ENCODE results near the gene SYS1. TPM values are rescaled to one million over a fixed set of nuclear protein-coding genes. Genes with fewer than 3 reads are reported as not detected.
A peak's percentile ranks its signal among the peaks of the same experiment; 100 is the strongest.

Gene SYS1
- total RNA-seq, 1 experiment from 2014 or later, result 20.5 TPM

GRCh38 chr20:45341939-45342854 lies 20.8 kb upstream of the SYS1 start:
- peak overlapping the region; percentile 91 for H3K4me2 ChIP-seq (ENCODE audit: low read length)
- H3K9ac ChIP-seq (ENCODE audit: low read length), result peak overlapping the region; percentile 80
- TF ChIP-seq YY1 (IDR thresholded peaks at IDR 0.05; ENCODE audit: extremely low read depth, insufficient replicate concordance, low read depth, low read length) (no peak), ZFX (IDR thresholded peaks at IDR 0.05) (no peak), ATF3 (IDR thresholded peaks at IDR 0.05) (no peak), RAD21 (IDR thresholded peaks at IDR 0.05; ENCODE audit: low read depth) (no peak), ZNF274 (IDR thresholded peaks at IDR 0.05; ENCODE audit: low read depth, low read length) (no peak), CBX3 (IDR thresholded peaks at IDR 0.05; ENCODE audit: low read depth) (no peak), SP1 (IDR thresholded peaks at IDR 0.05; ENCODE audit: low read depth) (no peak), POLR2A (IDR thresholded peaks at IDR 0.05; ENCODE audit: borderline replicate concordance, extremely low read depth, insufficient read depth, insufficient read length) (no peak)
- TF ChIP-seq, protein P1, sequence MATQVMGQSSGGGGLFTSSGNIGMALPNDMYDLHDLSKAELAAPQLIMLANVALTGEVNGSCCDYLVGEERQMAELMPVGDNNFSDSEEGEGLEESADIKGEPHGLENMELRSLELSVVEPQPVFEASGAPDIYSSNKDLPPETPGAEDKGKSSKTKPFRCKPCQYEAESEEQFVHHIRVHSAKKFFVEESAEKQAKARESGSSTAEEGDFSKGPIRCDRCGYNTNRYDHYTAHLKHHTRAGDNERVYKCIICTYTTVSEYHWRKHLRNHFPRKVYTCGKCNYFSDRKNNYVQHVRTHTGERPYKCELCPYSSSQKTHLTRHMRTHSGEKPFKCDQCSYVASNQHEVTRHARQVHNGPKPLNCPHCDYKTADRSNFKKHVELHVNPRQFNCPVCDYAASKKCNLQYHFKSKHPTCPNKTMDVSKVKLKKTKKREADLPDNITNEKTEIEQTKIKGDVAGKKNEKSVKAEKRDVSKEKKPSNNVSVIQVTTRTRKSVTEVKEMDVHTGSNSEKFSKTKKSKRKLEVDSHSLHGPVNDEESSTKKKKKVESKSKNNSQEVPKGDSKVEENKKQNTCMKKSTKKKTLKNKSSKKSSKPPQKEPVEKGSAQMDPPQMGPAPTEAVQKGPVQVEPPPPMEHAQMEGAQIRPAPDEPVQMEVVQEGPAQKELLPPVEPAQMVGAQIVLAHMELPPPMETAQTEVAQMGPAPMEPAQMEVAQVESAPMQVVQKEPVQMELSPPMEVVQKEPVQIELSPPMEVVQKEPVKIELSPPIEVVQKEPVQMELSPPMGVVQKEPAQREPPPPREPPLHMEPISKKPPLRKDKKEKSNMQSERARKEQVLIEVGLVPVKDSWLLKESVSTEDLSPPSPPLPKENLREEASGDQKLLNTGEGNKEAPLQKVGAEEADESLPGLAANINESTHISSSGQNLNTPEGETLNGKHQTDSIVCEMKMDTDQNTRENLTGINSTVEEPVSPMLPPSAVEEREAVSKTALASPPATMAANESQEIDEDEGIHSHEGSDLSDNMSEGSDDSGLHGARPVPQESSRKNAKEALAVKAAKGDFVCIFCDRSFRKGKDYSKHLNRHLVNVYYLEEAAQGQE (IDR thresholded peaks at IDR 0.05; ENCODE audit: low read depth), result no peak
- H3K4me3 ChIP-seq (replicated peaks in 1 of 2; ENCODE audit: low read depth in 1 of 2, low read length in 2 of 2), result peak overlapping the region; percentile 18 to 82
- intact Hi-C loops (cut with micrococcal nuclease), result no loop called here
- no peaks in the 10 kb centered on the region for H3K9me2 ChIP-seq (ENCODE audit: insufficient read depth)
- RAD21 ChIA-PET (ENCODE audit: low non-redundant PET in 1 of 2, low total read pairs in 2 of 2, uncharacterized antibody in 2 of 2, unreplicated experiment in 2 of 2), result no interaction called here
- BruUV-seq (replicated peaks), result no TSS peak
- H2AFZ ChIP-seq (ENCODE audit: low read depth, low read length, poor library complexity, severe bottlenecking), result no peak overlapping the region
- H3K79me2 ChIP-seq (ENCODE audit: insufficient read depth, low read length), result peaks cover 100% of the 10 kb centered on the region
- no peaks in the 10 kb centered on the region for H3K27me3 ChIP-seq (ENCODE audit: insufficient read depth, low read length)
- peaks cover 97 to 100% of the 10 kb centered on the region in 2 experiments for H3K4me1 ChIP-seq (ENCODE audit: control insufficient read depth in 1 of 2, insufficient read depth in 2 of 2, low read length in 2 of 2)
- ATAC-seq (peak; percentile 26), DNase-seq (ENCODE audit: low read depth, low spot score) (no peak)
- H3K36me3 ChIP-seq (ENCODE audit: control insufficient read depth in 1 of 2, insufficient read depth in 2 of 2, low read length in 2 of 2), result peaks cover 0 to 13% of the 10 kb centered on the region in 2 experiments; a peak in 1 of 4 replicates
- CTCF ChIA-PET, result interaction anchor here (1.0 kb wide), 1 partner anchor 429 kb away, joined by 3 read pairs; no protein-coding TSS in a partner anchor
- peak overlapping the region; percentile 82 for H3K27ac ChIP-seq (ENCODE audit: low read depth, low read length)
- POLR2A ChIA-PET, result interaction anchor here (0.7 to 2.1 kb wide), 6 partner anchors 8 to 95 kb away, joined by 3 to 7 read pairs (median 4); partner anchors contain the start of gene SYS1
- H4K20me1 ChIP-seq (ENCODE audit: insufficient read depth), result no peaks in the 10 kb centered on the region
- H3K9me3 ChIP-seq (ENCODE audit: control insufficient read depth in 1 of 2, insufficient read depth in 1 of 2, low read depth in 1 of 2, low read length in 2 of 2), result no peaks in the 10 kb centered on the region
